CD14-positive monocyte (primary cell): ENCODE results near the gene CHCHD6. TPM values are rescaled to one million over a fixed set of nuclear protein-coding genes. Genes with fewer than 3 reads are reported as not detected.

Experiments used
- DNase-seq, 3 donors: peaks; one replicate each; pipeline ENCODE4 v3.0.0-alpha.2; 2011 to 2022
- H2AFZ ChIP-seq: 2 replicates; pipeline ENCODE4 v1.6.0; 2012; ENCODE audit warnings: mild to moderate bottlenecking, low read depth, low read length, inconsistent platforms; ENCODE audit not compliant: insufficient read depth, poor library complexity, severe bottlenecking
- H3K27ac ChIP-seq, 2 donors: 1 replicate in 1 of 2; 2 replicates in 1 of 2; pipeline ENCODE4 v1.5.1; 2012 to 2013; ENCODE audit warnings: low read length in 2 of 2, control low read depth in 1 of 2, inconsistent platforms in 1 of 2, low read depth in 1 of 2, mild to moderate bottlenecking in 1 of 2
- H3K27me3 ChIP-seq, 2 donors: one replicate each; pipeline versions ENCODE4 v1.6.0 to v1.6.1; 2011 to 2013; ENCODE audit warnings: low read length in 2 of 2; ENCODE audit not compliant: control insufficient read depth in 2 of 2, insufficient read depth in 2 of 2
- H3K36me3 ChIP-seq, 2 donors: replicated peaks in 1 of 2; 1 replicate in 1 of 2; 2 replicates in 1 of 2; pipeline versions ENCODE4 v1.5.1 to v1.6.1; 2012 to 2013; ENCODE audit warnings: low read length in 2 of 2, control low read depth in 1 of 2, inconsistent platforms in 1 of 2, mild to moderate bottlenecking in 1 of 2; ENCODE audit not compliant: insufficient read depth in 2 of 2, control insufficient read depth in 1 of 2
- H3K4me1 ChIP-seq, 2 donors: 1 replicate in 1 of 2; 2 replicates in 1 of 2; pipeline versions ENCODE4 v1.5.1 to v1.6.1; 2012 to 2013; ENCODE audit warnings: low read length in 2 of 2, control low read depth in 1 of 2, inconsistent platforms in 1 of 2, mild to moderate bottlenecking in 1 of 2, moderate library complexity in 1 of 2; ENCODE audit not compliant: insufficient read depth in 2 of 2, control insufficient read depth in 1 of 2
- H3K4me2 ChIP-seq: replicated peaks from 2 replicates; pipeline ENCODE3; 2012; ENCODE audit warnings: low read length, moderate library complexity, mild to moderate bottlenecking; ENCODE audit not compliant: poor library complexity, severe bottlenecking; ENCODE audit errors: extremely low read depth
- H3K4me3 ChIP-seq, 3 experiments: fragments of 200-600 bp in 1 of 3; sonication (generic) in 1 of 3; replicated peaks in 1 of 3; 1 replicate in 2 of 3; 2 replicates in 1 of 3; pipeline ENCODE4 v1.5.1; 2011 to 2013; ENCODE audit warnings: low read length in 3 of 3, mild to moderate bottlenecking in 3 of 3, control low read depth in 2 of 3, low read depth in 2 of 3, inconsistent platforms in 1 of 3, moderate library complexity in 1 of 3
- H3K79me2 ChIP-seq: 2 replicates; pipeline ENCODE4 v1.6.0; 2012; ENCODE audit warnings: mild to moderate bottlenecking, control low read depth, inconsistent platforms, low read length, moderate library complexity; ENCODE audit not compliant: insufficient read depth
- H3K9ac ChIP-seq: 2 replicates; pipeline ENCODE4 v1.6.0; 2017; ENCODE audit warnings: low read length, mild to moderate bottlenecking; ENCODE audit not compliant: insufficient read depth, poor library complexity, severe bottlenecking
- H3K9me3 ChIP-seq, 2 donors: replicated peaks in 1 of 2; 1 replicate in 1 of 2; 2 replicates in 1 of 2; pipeline versions ENCODE4 v1.5.1 to v1.6.1; 2012 to 2013; ENCODE audit warnings: low read length in 2 of 2, control low read depth in 1 of 2; ENCODE audit not compliant: control insufficient read depth in 1 of 2, insufficient read depth in 1 of 2
- H4K20me1 ChIP-seq: 2 replicates; pipeline ENCODE4 v1.6.0; 2012; ENCODE audit warnings: mild to moderate bottlenecking, low read length, control low read depth, moderate library complexity; ENCODE audit not compliant: insufficient read depth
- H3K27ac Mint-ChIP-seq, 7 donors: one replicate each; pipeline ENCODE4 v1.8.0; 2020; ENCODE audit warnings: mild to moderate bottlenecking in 7 of 7, mixed read lengths in 7 of 7, moderate library complexity in 6 of 7, inconsistent platforms in 2 of 7
- H3K27me3 Mint-ChIP-seq, 3 donors: one replicate each; pipeline ENCODE4 v1.8.0; 2021 to 2022; ENCODE audit warnings: low read depth in 3 of 3, mild to moderate bottlenecking in 3 of 3, mixed read lengths in 3 of 3, moderate library complexity in 3 of 3, inconsistent platforms in 1 of 3
- H3K36me3 Mint-ChIP-seq, 2 donors: one replicate each; pipeline ENCODE4 v1.8.0; 2020; ENCODE audit warnings: mixed read lengths in 2 of 2, inconsistent platforms in 1 of 2, mild to moderate bottlenecking in 1 of 2
- H3K4me1 Mint-ChIP-seq: one replicate; pipeline ENCODE4 v1.8.0; 2020; ENCODE audit warnings: mild to moderate bottlenecking, mixed read lengths
- H3K4me3 Mint-ChIP-seq, 2 donors: one replicate each; pipeline ENCODE4 v1.8.0; 2020; ENCODE audit warnings: mild to moderate bottlenecking in 2 of 2, mixed read lengths in 2 of 2, moderate library complexity in 1 of 2
- H3K9me3 Mint-ChIP-seq, 7 donors: one replicate each; pipeline ENCODE4 v1.8.0; 2020 to 2022; ENCODE audit warnings: mixed read lengths in 7 of 7, mild to moderate bottlenecking in 6 of 7, moderate library complexity in 6 of 7, inconsistent platforms in 2 of 7
- WGBS: methylation state at CpG from one replicate; pipeline ENCODE4 v1.1.5; 2013; ENCODE audit warnings: missing lambda C conversion rate; ENCODE audit not compliant: insufficient coverage; 5-methylcytosine and 5-hydroxymethylcytosine counted together
- intact Hi-C, 2 donors: fragments of 100-400 bp; cut with micrococcal nuclease; formaldehyde crosslinking; loops; one replicate each; pipeline versions ENCODE4 v1.15.0 to v1.15.1; 2023
- polyA plus RNA-seq, 3 donors: library from polyadenylated mRNA; depleted of rRNA in 1 of 3; unstranded in 2 of 3; stranded (reverse) in 1 of 3; fragments of 300-500 nt in 2 of 3; fragments of >200 nt in 1 of 3; fragmentation: Illumina TruSeq in 2 of 3; gene quantifications; 1 replicate in 2 of 3; 2 replicates in 1 of 3; pipeline ENCODE4 v1.2.3, GENCODE V29; 2012 to 2021
- TF ChIP-seq, protein P1 (sequence below): fragments of 200-600 bp; IDR thresholded peaks from one replicate; pipeline ENCODE4 v1.8.0; 2022; ENCODE audit warnings: antibody characterized with exemption, mild to moderate bottlenecking

Gene CHCHD6
- polyA plus RNA-seq, 3 donors, result 1.1 to 1.8 (median 1.8) TPM

- Histone ChIP-seq H2AFZ (no peak overlapping the region), H3K27ac (no peak overlapping the region), H3K79me2 (no peaks in the 10 kb centered on the region), H3K27me3 (no peaks in the 10 kb centered on the region), H3K9me3 (no peaks in the 10 kb centered on the region), H3K4me1 (no peaks in the 10 kb centered on the region), H3K4me2 (no peak overlapping the region), H3K9ac (no peak overlapping the region), H3K4me3 (no peak overlapping the region), H4K20me1 (no peaks in the 10 kb centered on the region), H3K36me3 (no peaks in the 10 kb centered on the region)
- DNase-seq, result no peak
- Mint-ChIP-seq H3K4me3 (no peak overlapping the region), H3K4me1 (peaks cover 2% of the 10 kb centered on the region), H3K36me3 (no peaks in the 10 kb centered on the region), H3K9me3 (peaks cover 0 to 2% (median 0%) of the 10 kb centered on the region in 7 donors), H3K27me3 (peaks cover 0 to 3% (median 0%) of the 10 kb centered on the region in 3 donors), H3K27ac (no peak overlapping the region)
- WGBS, result 80% methylated on average over 1 of the region's 2 CpGs
- intact Hi-C loops, result no loop called here
- TF ChIP-seq, protein P1, sequence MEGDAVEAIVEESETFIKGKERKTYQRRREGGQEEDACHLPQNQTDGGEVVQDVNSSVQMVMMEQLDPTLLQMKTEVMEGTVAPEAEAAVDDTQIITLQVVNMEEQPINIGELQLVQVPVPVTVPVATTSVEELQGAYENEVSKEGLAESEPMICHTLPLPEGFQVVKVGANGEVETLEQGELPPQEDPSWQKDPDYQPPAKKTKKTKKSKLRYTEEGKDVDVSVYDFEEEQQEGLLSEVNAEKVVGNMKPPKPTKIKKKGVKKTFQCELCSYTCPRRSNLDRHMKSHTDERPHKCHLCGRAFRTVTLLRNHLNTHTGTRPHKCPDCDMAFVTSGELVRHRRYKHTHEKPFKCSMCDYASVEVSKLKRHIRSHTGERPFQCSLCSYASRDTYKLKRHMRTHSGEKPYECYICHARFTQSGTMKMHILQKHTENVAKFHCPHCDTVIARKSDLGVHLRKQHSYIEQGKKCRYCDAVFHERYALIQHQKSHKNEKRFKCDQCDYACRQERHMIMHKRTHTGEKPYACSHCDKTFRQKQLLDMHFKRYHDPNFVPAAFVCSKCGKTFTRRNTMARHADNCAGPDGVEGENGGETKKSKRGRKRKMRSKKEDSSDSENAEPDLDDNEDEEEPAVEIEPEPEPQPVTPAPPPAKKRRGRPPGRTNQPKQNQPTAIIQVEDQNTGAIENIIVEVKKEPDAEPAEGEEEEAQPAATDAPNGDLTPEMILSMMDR, result no peak
Observed at GRCh38 chr3:126845920-126846715, 142.1 kb downstream of the CHCHD6 start.

DNA sequence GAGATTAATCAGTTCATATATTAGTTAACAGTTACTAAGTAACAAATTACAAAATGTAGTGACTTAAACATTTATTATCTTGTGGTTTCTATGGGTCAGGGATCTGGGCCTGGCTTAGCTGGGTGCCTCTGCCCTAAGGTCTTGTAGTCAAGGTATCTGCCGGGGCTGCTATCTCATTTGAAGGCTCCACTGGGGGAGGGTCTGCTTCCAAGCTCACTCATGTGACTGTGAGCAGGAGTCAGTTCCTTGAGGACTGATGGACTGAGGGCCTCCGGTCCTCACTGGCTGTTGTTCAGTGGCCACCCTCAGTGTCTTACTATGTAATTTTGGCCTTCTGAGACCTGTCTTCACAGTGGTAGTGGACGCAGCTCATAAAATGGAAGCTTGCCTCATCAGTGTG lies 143.0 kb downstream of the CHCHD6 start:
- no peak overlapping the region for H3K27ac Mint-ChIP-seq
- Histone ChIP-seq H3K27ac (no peak overlapping the region), H3K4me1 (no peaks in the 10 kb centered on the region), H3K4me2 (no peak overlapping the region), H3K36me3 (no peaks in the 10 kb centered on the region), H3K4me3 (no peak overlapping the region), H3K27me3 (no peaks in the 10 kb centered on the region), H3K9me3 (no peaks in the 10 kb centered on the region), H4K20me1 (no peaks in the 10 kb centered on the region), H3K79me2 (no peaks in the 10 kb centered on the region), H2AFZ (no peak overlapping the region), H3K9ac (no peak overlapping the region)
- no peak overlapping the region for H3K4me3 Mint-ChIP-seq
- intact Hi-C loops, result no loop called here
- TF ChIP-seq, protein P1, result no peak
- peaks cover 0 to 3% (median 0%) of the 10 kb centered on the region in 3 donors for H3K27me3 Mint-ChIP-seq
- WGBS, result 100% methylated on average over 2 of the region's 3 CpGs
- no peaks in the 10 kb centered on the region for H3K36me3 Mint-ChIP-seq
- DNase-seq, result no peak
- H3K9me3 Mint-ChIP-seq, result no peaks in the 10 kb centered on the region
- H3K4me1 Mint-ChIP-seq, result peaks cover 2% of the 10 kb centered on the region
